Measurements from ENCODE around the gene ERN1.

DNA sequence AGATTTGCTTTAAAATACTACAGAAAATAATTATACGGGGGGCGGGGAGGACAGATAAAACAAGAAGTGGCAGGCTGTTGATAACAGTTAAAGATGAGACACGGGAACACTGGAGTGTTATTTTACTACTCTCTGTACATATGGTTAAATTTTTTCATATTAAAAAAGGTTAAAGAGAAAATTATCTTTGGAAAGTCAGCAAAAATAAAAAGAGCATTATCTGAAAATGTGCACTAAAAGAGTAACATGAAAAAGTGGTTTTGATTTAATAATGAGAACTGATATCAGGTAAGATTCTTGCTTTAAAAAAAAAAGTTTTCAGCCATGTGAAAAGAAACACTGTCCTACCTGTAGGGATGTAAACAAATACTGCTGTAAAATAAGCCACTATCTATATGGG lies 46.9 kb downstream of the ERN1 start:
- TF ChIP-seq, protein P1, sequence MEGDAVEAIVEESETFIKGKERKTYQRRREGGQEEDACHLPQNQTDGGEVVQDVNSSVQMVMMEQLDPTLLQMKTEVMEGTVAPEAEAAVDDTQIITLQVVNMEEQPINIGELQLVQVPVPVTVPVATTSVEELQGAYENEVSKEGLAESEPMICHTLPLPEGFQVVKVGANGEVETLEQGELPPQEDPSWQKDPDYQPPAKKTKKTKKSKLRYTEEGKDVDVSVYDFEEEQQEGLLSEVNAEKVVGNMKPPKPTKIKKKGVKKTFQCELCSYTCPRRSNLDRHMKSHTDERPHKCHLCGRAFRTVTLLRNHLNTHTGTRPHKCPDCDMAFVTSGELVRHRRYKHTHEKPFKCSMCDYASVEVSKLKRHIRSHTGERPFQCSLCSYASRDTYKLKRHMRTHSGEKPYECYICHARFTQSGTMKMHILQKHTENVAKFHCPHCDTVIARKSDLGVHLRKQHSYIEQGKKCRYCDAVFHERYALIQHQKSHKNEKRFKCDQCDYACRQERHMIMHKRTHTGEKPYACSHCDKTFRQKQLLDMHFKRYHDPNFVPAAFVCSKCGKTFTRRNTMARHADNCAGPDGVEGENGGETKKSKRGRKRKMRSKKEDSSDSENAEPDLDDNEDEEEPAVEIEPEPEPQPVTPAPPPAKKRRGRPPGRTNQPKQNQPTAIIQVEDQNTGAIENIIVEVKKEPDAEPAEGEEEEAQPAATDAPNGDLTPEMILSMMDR (IDR thresholded peaks at IDR 0.05), result no peak
- TF ChIP-seq POLR2A (IDR thresholded peaks at IDR 0.05), result no peak
- no peak for TF ChIP-seq EP300 (IDR thresholded peaks at IDR 0.05)
- TF ChIP-seq POLR2AphosphoS5 (IDR thresholded peaks at IDR 0.05), result no peak
